Measurements from ENCODE around the gene ERVW-1.

- TF ChIP-seq EZH2 (IDR thresholded peaks at IDR 0.05) (no peak), CTCF (IDR thresholded peaks at IDR 0.05) (no peak)
These were observed 45.3 kb downstream of the ERVW-1 start for GRCh38 chr7:92432299-92432946.
